GM23248 (cell line): ENCODE results near the gene KCNJ10. TPM values are rescaled to one million over a fixed set of nuclear protein-coding genes. Genes with fewer than 3 reads are reported as not detected.
"Not testable (repeated sequence)": the region's sequence is repeated elsewhere in the genome, so short reads cannot be mapped to it uniquely, and the experiment has no call there.

Experiments
- DNase-seq: peaks from one replicate; pipeline ENCODE4 v3.0.0-alpha.2; 2015
- H2AFZ ChIP-seq: fragments of 200-600 bp; sonication (generic); 2 replicates; pipeline ENCODE4 v1.6.1; 2016; ENCODE audit warnings: antibody characterized with exemption
- H3F3A ChIP-seq: fragments of 200-600 bp; sonication (generic); 2 replicates; pipeline ENCODE4 v1.6.1; 2016; ENCODE audit warnings: mild to moderate bottlenecking, antibody characterized with exemption, mixed run types; ENCODE audit not compliant: insufficient read depth
- H3K27ac ChIP-seq: fragments of 200-600 bp; sonication (generic); 2 replicates; pipeline ENCODE4 v1.5.1; 2016; ENCODE audit warnings: mild to moderate bottlenecking
- H3K27me3 ChIP-seq: fragments of 200-600 bp; sonication (generic); replicated peaks from 2 replicates; pipeline ENCODE4 v1.6.1; 2016; ENCODE audit warnings: mild to moderate bottlenecking; ENCODE audit not compliant: insufficient read depth
- H3K36me3 ChIP-seq: fragments of 200-600 bp; sonication (generic); 2 replicates; pipeline ENCODE4 v1.6.1; 2016; ENCODE audit warnings: low read depth, mild to moderate bottlenecking
- H3K4me1 ChIP-seq: fragments of 200-600 bp; sonication (generic); 2 replicates; pipeline ENCODE4 v1.6.1; 2016; ENCODE audit warnings: mild to moderate bottlenecking; ENCODE audit not compliant: insufficient read depth
- H3K4me2 ChIP-seq: fragments of 200-600 bp; sonication (generic); one replicate; pipeline ENCODE4 v1.6.1; 2016; ENCODE audit warnings: mild to moderate bottlenecking; ENCODE audit not compliant: unreplicated experiment
- H3K4me3 ChIP-seq: fragments of 200-600 bp; sonication (generic); 2 replicates; pipeline ENCODE4 v1.5.1; 2016; ENCODE audit warnings: mild to moderate bottlenecking
- H3K79me2 ChIP-seq: fragments of 200-600 bp; sonication (generic); 2 replicates; pipeline ENCODE4 v1.6.1; 2016; ENCODE audit warnings: mild to moderate bottlenecking; ENCODE audit not compliant: insufficient read depth
- H3K9ac ChIP-seq: fragments of 200-600 bp; sonication (generic); 2 replicates; pipeline ENCODE4 v1.6.1; 2016; ENCODE audit warnings: mild to moderate bottlenecking
- H3K9me2 ChIP-seq: fragments of 200-600 bp; sonication (generic); 2 replicates; pipeline ENCODE4 v1.6.1; 2016; ENCODE audit warnings: mixed run types, mild to moderate bottlenecking, moderate library complexity; ENCODE audit not compliant: insufficient read depth
- H3K9me3 ChIP-seq: fragments of 200-600 bp; sonication (generic); one replicate; pipeline ENCODE4 v1.6.1; 2017; ENCODE audit warnings: low read depth
- H4K20me1 ChIP-seq: fragments of 200-600 bp; sonication (generic); 2 replicates; pipeline ENCODE4 v1.6.0; 2016; ENCODE audit not compliant: insufficient read depth
- EZH2 ChIP-seq: fragments of 200-600 bp; sonication (generic); IDR thresholded peaks from 2 replicates; pipeline ENCODE4 v1.6.1; 2018; ENCODE audit warnings: antibody characterized with exemption, mild to moderate bottlenecking; ENCODE audit not compliant: insufficient read depth, poor library complexity, severe bottlenecking
- EZH2phosphoT487 ChIP-seq: fragments of 200-600 bp; sonication (generic); IDR thresholded peaks from 2 replicates; pipeline ENCODE4 v1.6.1; 2018; ENCODE audit warnings: antibody characterized with exemption, moderate library complexity, mild to moderate bottlenecking, low read depth; ENCODE audit not compliant: insufficient read depth
- WGBS, 2 experiments: methylation state at CpG; one replicate each; pipeline ENCODE4 v1.1.6; 2015 to 2017; ENCODE audit warnings: low lambda C conversion rate in 2 of 2, low coverage in 1 of 2; ENCODE audit errors: missing lambda C conversion rate in 2 of 2; 5-methylcytosine and 5-hydroxymethylcytosine counted together
- in situ Hi-C: fragments of 300-500 bp; cut with MboI; formaldehyde crosslinking; loops from 2 replicates; pipeline ENCODE4 v1.15.0; 2020
- polyA plus RNA-seq: library from polyadenylated mRNA; unstranded; fragments of >200 nt; fragmentation: Nextera tagmentation; extraction: Ambion mirVana; gene quantifications from 2 replicates; pipeline ENCODE4 v1.2.1, GENCODE V29; 2016
- total RNA-seq: library from RNA; depleted of rRNA; stranded (reverse); fragments of >200 nt; shearing (Covaris generic); gene quantifications from 2 replicates; pipeline ENCODE4 v1.2.3, GENCODE V29; 2014

The KCNJ10 gene
- total and polyA plus RNA-seq, 2 experiments from 2014 or later: not detected

- Histone ChIP-seq H2AFZ (no peak overlapping the region), H3K9me2 (no peaks in the 10 kb centered on the region), H3K27ac (no peak overlapping the region), H3K9me3 (no peaks in the 10 kb centered on the region), H3K79me2 (no peaks in the 10 kb centered on the region), H3K4me3 (no peak overlapping the region), H4K20me1 (no peaks in the 10 kb centered on the region), H3K27me3 (peaks cover 56% of the 10 kb centered on the region), H3K36me3 (no peaks in the 10 kb centered on the region), H3K4me1 (no peaks in the 10 kb centered on the region), H3K4me2 (no peak overlapping the region), H3F3A (no peaks in the 10 kb centered on the region), H3K9ac (no peak overlapping the region)
- DNase-seq: no peak
- TF ChIP-seq EZH2 (no peak), EZH2phosphoT487 (no peak)
- 76 to 81% methylated on average over 1 of the region's 1 CpG for WGBS, 2 experiments
- in situ Hi-C loops: no loop called here
Measured at GRCh38 chr1:160056648-160057169, 13.3 kb downstream of the KCNJ10 start.

- no peak for TF ChIP-seq EZH2
- TF ChIP-seq EZH2phosphoT487: no peak
- Histone ChIP-seq H3K27ac (no peak overlapping the region), H2AFZ (no peak overlapping the region), H3F3A (peaks cover 3% of the 10 kb centered on the region), H3K9ac (no peak overlapping the region), H4K20me1 (no peaks in the 10 kb centered on the region), H3K36me3 (no peaks in the 10 kb centered on the region), H3K79me2 (no peaks in the 10 kb centered on the region), H3K4me1 (peaks cover 4% of the 10 kb centered on the region), H3K9me2 (no peaks in the 10 kb centered on the region), H3K9me3 (no peaks in the 10 kb centered on the region), H3K4me3 (no peak overlapping the region), H3K4me2 (no peak overlapping the region), H3K27me3 (peaks cover 45% of the 10 kb centered on the region)
- DNase-seq: no peak
- WGBS, 2 experiments: 60 to 64% methylated on average over 7 of the region's 7 CpGs
- in situ Hi-C loops: no loop called here
Measured at GRCh38 chr1:160053548-160054365, 16.2 kb downstream of the KCNJ10 start.

- in situ Hi-C loops: no loop called here
- no peaks in the 10 kb centered on the region for H3K9me2 ChIP-seq
- no peak overlapping the region for H3K27ac ChIP-seq
- H3F3A ChIP-seq: peaks cover 8% of the 10 kb centered on the region
- no peak overlapping the region for H3K4me3 ChIP-seq
- TF ChIP-seq EZH2 (no peak), EZH2phosphoT487 (no peak)
- no peaks in the 10 kb centered on the region for H4K20me1 ChIP-seq
- H3K9ac ChIP-seq: no peak overlapping the region
- peaks cover 8% of the 10 kb centered on the region for H3K4me1 ChIP-seq
- DNase-seq: no peak
- H3K36me3 ChIP-seq: no peaks in the 10 kb centered on the region
- 36 to 40% methylated on average over 6 of the region's 6 CpGs for WGBS, 2 experiments
- no peaks in the 10 kb centered on the region for H3K79me2 ChIP-seq
- no peaks in the 10 kb centered on the region for H3K9me3 ChIP-seq
- no peak overlapping the region for H2AFZ ChIP-seq
- no peak overlapping the region for H3K4me2 ChIP-seq
- peaks cover 44% of the 10 kb centered on the region for H3K27me3 ChIP-seq
Measured at GRCh38 chr1:160052936-160053335, 17.0 kb downstream of the KCNJ10 start.

GRCh38 chr1:160050619-160051018 is 19.3 kb downstream of the KCNJ10 start:
- H3K9me3 ChIP-seq: no peaks in the 10 kb centered on the region
- no peaks in the 10 kb centered on the region for H4K20me1 ChIP-seq
- H3K4me1 ChIP-seq: peaks cover 16% of the 10 kb centered on the region
- H3K27me3 ChIP-seq: peaks cover 31% of the 10 kb centered on the region
- no peak overlapping the region for H3K4me2 ChIP-seq
- in situ Hi-C loops: no loop called here
- DNase-seq: no peak
- H3K4me3 ChIP-seq: no peak overlapping the region
- H3K9ac ChIP-seq: no peak overlapping the region
- TF ChIP-seq EZH2phosphoT487 (no peak), EZH2 (no peak)
- H2AFZ ChIP-seq: no peak overlapping the region
- H3K79me2 ChIP-seq: no peaks in the 10 kb centered on the region
- WGBS, 2 experiments: 6 to 9% methylated on average over 1 of the region's 1 CpG
- H3K36me3 ChIP-seq: no peaks in the 10 kb centered on the region
- no peaks in the 10 kb centered on the region for H3K9me2 ChIP-seq
- no peak overlapping the region for H3K27ac ChIP-seq
- peaks cover 8% of the 10 kb centered on the region for H3F3A ChIP-seq

GRCh38 chr1:160050182-160050581 is 19.8 kb downstream of the KCNJ10 start:
- H3K79me2 ChIP-seq, DNase-seq, H3K9ac ChIP-seq, in situ Hi-C loops, H3K27ac ChIP-seq, H3K36me3 ChIP-seq, H3K4me2 ChIP-seq, H3K9me3 ChIP-seq, H3K4me3 ChIP-seq, H4K20me1 ChIP-seq, H3K9me2 ChIP-seq, H3F3A ChIP-seq, H2AFZ ChIP-seq: not testable (repeated sequence)
- WGBS, 2 experiments: 37 to 40% methylated on average over 2 of the region's 2 CpGs
- Histone ChIP-seq H3K4me1 (peaks cover 16% of the 10 kb centered on the region), H3K27me3 (peaks cover 29% of the 10 kb centered on the region)
